ENCODE results near the gene MYL6B.
"Not testable (repeated sequence)": the region's sequence is repeated elsewhere in the genome, so short reads cannot be mapped to it uniquely, and the experiment has no call there.

MYL6B gene

DNA sequence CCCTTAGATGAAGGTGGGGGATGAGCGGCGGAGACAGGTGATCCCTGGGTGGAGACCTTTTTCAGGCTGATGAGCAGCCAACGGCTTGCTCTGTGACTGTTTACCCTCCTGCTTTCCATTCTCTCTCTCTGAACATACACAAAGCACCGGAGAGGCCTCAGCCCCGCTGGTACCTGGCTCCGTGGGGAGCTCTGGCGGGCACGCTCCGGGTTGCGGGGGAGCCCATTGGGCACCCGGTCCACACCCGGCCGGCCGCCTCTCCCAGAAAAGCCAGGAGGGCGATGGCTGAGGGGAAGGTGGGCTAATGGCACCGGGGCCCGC is 36.4 kb downstream of the MYL6B start:
- peak overlapping the region; percentile 59 for H3K4me3 ChIP-seq
- in situ Hi-C loops (cut with MboI; ENCODE audit: low sequenced_read_pairs) = loop anchor here (5.0 kb wide), 1 partner anchor 71 kb away; the partner anchor contains the start of genes RPL41 and ZC3H10
- DNase-seq (ENCODE audit: low spot score in 2 of 2) = no peak
- no peaks in the 10 kb centered on the region for H3K9me3 ChIP-seq
- peaks cover 30% of the 10 kb centered on the region for H3K36me3 ChIP-seq (replicated peaks)
- peaks cover 11% of the 10 kb centered on the region for H3K4me1 ChIP-seq
- H3K27me3 ChIP-seq (ENCODE audit: low read depth) = no peaks in the 10 kb centered on the region

- Histone ChIP-seq H3K9me3 (no peaks in the 10 kb centered on the region), H3K4me3 (peak within 1 kb of the TSS; percentile 59), H3K36me3 (replicated peaks) (peaks cover 24% of the 10 kb centered on the region), H3K27me3 (ENCODE audit: low read depth) (no peaks in the 10 kb centered on the region), H3K4me1 (peaks cover 11% of the 10 kb centered on the region)
- in situ Hi-C loops (cut with MboI; ENCODE audit: low sequenced_read_pairs) = loop anchor here (5.0 kb wide), 1 partner anchor 72 kb away; the partner anchor contains the start of genes RPL41 and ZC3H10
- peak; percentile 85 to 94 for DNase-seq (ENCODE audit: low spot score in 2 of 2)
These were observed 36.9 kb downstream of the MYL6B start, which contains the start of gene SMARCC2 for GRCh38 chr12:56189099-56189917. Gene SMARCC2, minus strand, starts transcription at chr12:56189483. Its CDS starts 22 bp downstream, at chr12:56189461.

DNA sequence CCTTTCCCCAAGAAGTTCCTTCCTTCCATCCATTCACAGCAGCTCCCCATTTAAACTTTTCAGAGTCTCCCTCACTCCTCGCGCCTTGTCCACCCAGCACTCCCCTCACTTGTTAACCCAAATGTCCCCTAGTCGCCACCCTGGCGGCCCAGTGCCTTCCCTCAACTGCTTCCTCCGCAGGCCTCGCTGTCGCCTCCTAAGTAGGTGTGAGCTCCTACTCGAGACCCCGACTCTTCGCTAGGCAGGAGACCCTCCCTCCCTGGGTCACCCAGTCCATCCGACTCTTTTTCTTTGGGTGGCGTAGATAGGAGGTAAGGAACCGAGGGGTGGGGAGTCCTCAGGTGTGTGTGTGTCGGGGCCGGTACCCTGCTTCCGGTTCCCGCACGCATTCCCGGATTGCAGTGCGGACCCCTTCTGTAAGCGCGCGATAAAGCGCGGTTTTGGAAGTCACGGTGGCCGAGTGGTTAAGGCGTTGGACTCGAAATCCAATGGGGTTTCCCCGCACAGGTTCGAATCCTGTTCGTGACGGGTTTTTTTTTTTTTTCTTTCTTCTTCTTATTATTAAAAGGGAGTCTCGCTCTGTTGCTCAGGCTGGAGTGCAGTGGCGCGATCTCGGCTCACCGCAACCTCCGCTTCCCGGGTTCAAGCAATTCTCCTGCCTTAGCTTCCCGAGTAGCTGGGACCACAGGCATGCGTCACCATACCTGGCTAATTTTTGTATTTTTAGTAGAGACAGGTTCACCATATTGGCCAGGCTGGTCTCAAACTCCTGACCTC is 37.7 kb downstream of the MYL6B start:
- Histone ChIP-seq H3K36me3 (replicated peaks) (peaks cover 16% of the 10 kb centered on the region), H3K27me3 (ENCODE audit: low read depth) (no peaks in the 10 kb centered on the region), H3K4me3 (peak overlapping the region; percentile 59), H3K9me3 (no peaks in the 10 kb centered on the region), H3K4me1 (peaks cover 11% of the 10 kb centered on the region)
- in situ Hi-C loops (cut with MboI; ENCODE audit: low sequenced_read_pairs) = loop anchor here (5.0 kb wide), 1 partner anchor 73 kb away; the partner anchor contains the start of genes RPL41 and ZC3H10
- peak; percentile 74 to 92 for DNase-seq (ENCODE audit: low spot score in 2 of 2)

GRCh38 chr12:56190695-56191155 is 38.3 kb downstream of the MYL6B start:
- DNase-seq (ENCODE audit: low spot score in 2 of 2) = no peak
- in situ Hi-C loops (cut with MboI; ENCODE audit: low sequenced_read_pairs) = no loop called here
- Histone ChIP-seq H3K27me3 (ENCODE audit: low read depth) (no peaks in the 10 kb centered on the region), H3K4me1 (peaks cover 11% of the 10 kb centered on the region), H3K9me3 (no peaks in the 10 kb centered on the region), H3K36me3 (replicated peaks) (peaks cover 12% of the 10 kb centered on the region), H3K4me3 (peak overlapping the region; percentile 59)

DNA sequence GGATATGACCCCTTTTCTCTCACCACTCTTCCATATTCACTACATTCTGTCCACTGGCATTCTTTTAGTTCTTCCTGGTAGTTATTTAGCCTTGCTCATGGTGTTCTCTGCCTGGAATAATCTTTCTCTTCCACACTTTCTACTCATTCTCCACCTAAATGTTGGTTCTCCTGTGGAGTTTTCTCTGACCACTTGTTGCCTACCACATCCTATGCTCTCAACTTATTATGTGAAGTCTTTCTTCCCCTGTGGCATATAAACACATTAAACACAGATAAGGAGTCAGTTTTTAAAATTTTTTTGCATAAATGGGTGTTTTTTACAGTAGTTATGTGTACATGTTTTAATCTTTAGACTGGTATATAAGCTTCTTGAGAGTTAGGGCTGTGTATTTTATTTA is 40.2 kb downstream of the MYL6B start:
- Histone ChIP-seq H3K4me3 (no peak overlapping the region), H3K36me3 (replicated peaks) (no peaks in the 10 kb centered on the region; the same call in 1 of the 2 replicates), H3K27me3 (ENCODE audit: low read depth) (no peaks in the 10 kb centered on the region), H3K4me1 (peaks cover 11% of the 10 kb centered on the region), H3K9me3 (no peaks in the 10 kb centered on the region)
- in situ Hi-C loops (cut with MboI; ENCODE audit: low sequenced_read_pairs) = no loop called here
- no peak for DNase-seq (ENCODE audit: low spot score in 2 of 2)

GRCh38 chr12:56193025-56193578 is 40.7 kb downstream of the MYL6B start:
- H3K4me3 ChIP-seq = no peak overlapping the region
- peaks cover 7% of the 10 kb centered on the region for H3K4me1 ChIP-seq
- H3K9me3 ChIP-seq = no peaks in the 10 kb centered on the region
- no peaks in the 10 kb centered on the region for H3K27me3 ChIP-seq (ENCODE audit: low read depth)
- H3K36me3 ChIP-seq (replicated peaks) = no peaks in the 10 kb centered on the region; the same call in 1 of the 2 replicates
- in situ Hi-C loops (cut with MboI; ENCODE audit: low sequenced_read_pairs) = no loop called here
- DNase-seq (ENCODE audit: low spot score in 2 of 2) = peak; percentile 72 to 88

DNA sequence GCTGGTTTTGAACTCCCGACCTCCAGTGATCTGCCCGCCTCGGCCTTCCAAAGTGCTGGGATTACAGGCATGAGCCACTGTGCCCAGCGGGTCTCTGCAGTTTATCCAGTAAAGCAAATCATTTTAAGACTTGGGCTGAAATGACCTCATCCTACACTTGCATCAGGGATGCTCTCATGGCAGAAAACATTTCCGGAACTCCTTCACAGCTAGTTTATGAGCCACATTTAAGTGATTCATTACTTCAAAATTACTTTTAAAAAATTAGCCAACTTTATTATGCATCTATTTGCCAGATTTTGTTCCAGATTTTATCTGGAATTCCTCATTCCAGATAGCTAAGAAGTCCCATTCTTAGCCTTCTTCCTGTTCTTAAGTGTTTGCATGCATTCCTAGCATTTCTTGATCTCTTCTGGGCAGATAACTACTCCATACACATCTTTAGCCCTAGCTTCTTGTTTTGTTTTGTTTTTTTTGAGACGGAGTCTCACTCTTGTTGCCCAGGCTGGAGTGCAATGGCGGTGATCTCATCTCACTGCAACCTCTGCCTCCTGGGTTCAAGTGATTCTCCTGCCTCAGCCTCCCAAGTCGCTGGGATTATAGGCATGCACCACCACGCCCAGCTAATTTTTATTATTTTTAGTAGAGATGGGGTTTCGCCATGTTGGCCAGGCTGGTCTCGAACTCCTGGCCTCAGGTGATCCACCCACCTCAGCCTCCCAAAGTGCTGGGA is 44.6 kb downstream of the MYL6B start:
- H3K36me3 ChIP-seq (replicated peaks); H3K9me3 ChIP-seq; DNase-seq (ENCODE audit: low spot score in 2 of 2); H3K27me3 ChIP-seq (ENCODE audit: low read depth); H3K4me3 ChIP-seq; H3K4me1 ChIP-seq; in situ Hi-C loops (cut with MboI; ENCODE audit: low sequenced_read_pairs): not testable (repeated sequence)

DNA sequence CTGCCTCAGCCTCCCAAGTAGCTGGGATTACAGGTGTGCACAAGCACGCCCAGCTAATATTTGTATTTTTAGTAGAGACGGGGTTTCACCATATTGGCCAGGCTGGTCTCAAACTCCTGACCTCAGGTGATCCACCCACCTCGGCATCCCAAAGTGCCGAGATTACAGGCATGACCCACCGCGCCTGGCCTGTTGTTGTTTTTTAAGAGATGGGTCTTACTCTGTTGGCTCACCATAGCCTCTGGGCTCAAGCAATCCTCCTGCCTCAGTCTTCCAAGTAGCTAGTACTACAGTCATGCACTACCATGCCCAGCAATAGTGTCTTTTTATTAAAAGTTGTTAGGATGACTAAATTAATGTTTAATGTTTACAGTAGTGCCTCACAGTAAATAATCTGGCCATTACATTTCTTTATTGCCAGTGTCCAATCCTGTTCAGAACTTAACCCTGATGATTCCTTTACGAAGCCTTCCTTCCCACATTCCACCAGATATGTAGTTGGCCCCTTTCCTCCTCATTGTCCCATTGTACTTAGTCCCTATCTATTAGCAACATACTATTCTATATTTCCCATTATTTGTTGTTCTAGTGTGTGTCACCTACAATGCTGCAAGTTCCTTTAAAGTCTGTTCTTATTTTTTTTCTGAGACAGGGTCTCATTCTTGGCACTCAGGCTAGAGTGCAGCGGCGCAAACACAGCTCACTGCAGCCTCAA is 45.7 kb downstream of the MYL6B start:
- H3K4me1 ChIP-seq = peaks cover 5% of the 10 kb centered on the region
- in situ Hi-C loops (cut with MboI; ENCODE audit: low sequenced_read_pairs) = no loop called here

DNA sequence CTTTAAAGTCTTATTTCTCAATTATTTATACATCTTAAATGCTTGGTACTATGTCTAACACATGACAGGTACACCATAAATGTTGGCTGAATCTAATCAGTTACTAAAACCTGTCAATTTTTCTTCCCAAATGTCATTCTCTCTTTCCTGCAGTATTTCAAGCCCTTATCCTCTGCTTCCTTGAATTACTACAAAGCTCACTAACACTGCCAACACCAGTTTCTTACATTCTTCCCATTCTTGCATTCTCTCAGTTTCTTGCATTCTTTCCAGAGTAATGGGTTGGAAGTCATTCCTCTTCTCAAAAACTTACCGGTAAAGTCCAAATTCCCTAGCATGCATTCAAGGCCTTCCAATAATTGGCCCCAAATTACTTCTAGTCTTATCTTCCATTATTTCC is 46.4 kb downstream of the MYL6B start:
- no peak for DNase-seq (ENCODE audit: low spot score in 2 of 2)
- H3K9me3 ChIP-seq = no peaks in the 10 kb centered on the region
- no peak overlapping the region for H3K4me3 ChIP-seq
- H3K4me1 ChIP-seq = peaks cover 3% of the 10 kb centered on the region; the same call in 1 of the 2 replicates
- H3K27me3 ChIP-seq (ENCODE audit: low read depth) = no peaks in the 10 kb centered on the region
- in situ Hi-C loops (cut with MboI; ENCODE audit: low sequenced_read_pairs) = no loop called here
- H3K36me3 ChIP-seq (replicated peaks) = peaks cover 3% of the 10 kb centered on the region; the same call in 1 of the 2 replicates

More for the DNA sequence above, 45.7 kb downstream of the MYL6B start:
- H3K9me3 ChIP-seq = no peaks in the 10 kb centered on the region
- H3K4me3 ChIP-seq = no peak overlapping the region
- H3K27me3 ChIP-seq (ENCODE audit: low read depth) = no peaks in the 10 kb centered on the region
- peaks cover 3% of the 10 kb centered on the region; the same call in 1 of the 2 replicates for H3K36me3 ChIP-seq (replicated peaks)
- no peak for DNase-seq (ENCODE audit: low spot score in 2 of 2)

DNA sequence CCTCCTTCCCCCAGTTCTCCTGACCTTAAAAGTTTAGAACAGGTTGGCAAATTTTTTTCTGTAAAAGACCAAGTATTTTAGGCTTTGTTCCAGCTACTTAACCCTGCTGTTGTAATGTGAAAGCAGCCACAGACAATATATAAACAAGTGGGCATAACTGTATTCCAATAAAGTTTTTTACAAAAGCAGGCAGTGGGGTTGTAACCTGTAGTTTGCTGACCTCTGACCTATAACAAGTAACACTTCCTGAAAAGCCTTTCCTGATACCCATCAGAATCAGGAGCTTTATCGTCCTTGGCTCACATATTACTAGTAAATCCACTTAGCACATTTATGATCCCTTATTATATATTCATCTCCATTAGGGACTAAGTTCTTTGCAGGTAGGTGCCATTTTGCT is 50.0 kb downstream of the MYL6B start:
- Histone ChIP-seq H3K4me3 (no peak overlapping the region), H3K4me1 (peaks cover 3% of the 10 kb centered on the region; the same call in 1 of the 2 replicates), H3K27me3 (ENCODE audit: low read depth) (no peaks in the 10 kb centered on the region), H3K36me3 (replicated peaks) (peaks cover 29% of the 10 kb centered on the region), H3K9me3 (no peaks in the 10 kb centered on the region)
- DNase-seq (ENCODE audit: low spot score in 2 of 2) = no peak
- in situ Hi-C loops (cut with MboI; ENCODE audit: low sequenced_read_pairs) = no loop called here

GRCh38 chr12:56202838-56203237 is 50.5 kb downstream of the MYL6B start:
- in situ Hi-C loops (cut with MboI; ENCODE audit: low sequenced_read_pairs) = no loop called here

DNA sequence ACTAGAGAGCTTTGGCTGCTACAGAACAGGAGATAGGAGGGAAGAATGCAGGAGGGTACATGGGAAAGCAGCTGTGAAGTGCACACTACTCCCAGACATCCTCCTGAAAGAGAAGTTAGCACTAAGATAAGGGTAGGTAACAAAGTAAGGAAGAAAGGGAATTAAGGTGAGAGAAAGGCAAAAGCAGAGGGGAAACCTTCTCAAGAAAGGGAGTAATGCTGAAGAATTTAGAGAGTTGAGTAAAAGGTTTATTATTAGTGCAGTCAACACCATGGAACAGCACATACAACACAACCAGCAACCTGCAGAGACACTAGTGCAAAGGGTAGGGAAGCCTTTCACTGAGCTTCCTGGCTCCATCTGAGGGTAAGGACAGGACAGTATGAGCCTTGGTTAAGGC is 51.9 kb downstream of the MYL6B start:
- DNase-seq (ENCODE audit: low spot score in 2 of 2) = no peak
- Histone ChIP-seq H3K36me3 (replicated peaks) (peaks cover 42% of the 10 kb centered on the region), H3K4me3 (no peak overlapping the region), H3K27me3 (ENCODE audit: low read depth) (no peaks in the 10 kb centered on the region), H3K9me3 (no peaks in the 10 kb centered on the region), H3K4me1 (peaks cover 3% of the 10 kb centered on the region; the same call in 1 of the 2 replicates)
- in situ Hi-C loops (cut with MboI; ENCODE audit: low sequenced_read_pairs) = no loop called here

More at GRCh38 chr12:56202838-56203237, 50.5 kb downstream of the MYL6B start:
- no peak for DNase-seq (ENCODE audit: low spot score in 2 of 2)
- H3K4me1 ChIP-seq = peaks cover 3% of the 10 kb centered on the region; the same call in 1 of the 2 replicates
- peaks cover 34% of the 10 kb centered on the region for H3K36me3 ChIP-seq (replicated peaks)
- H3K4me3 ChIP-seq = no peak overlapping the region
- no peaks in the 10 kb centered on the region for H3K27me3 ChIP-seq (ENCODE audit: low read depth)
- H3K9me3 ChIP-seq = no peaks in the 10 kb centered on the region
